Trophoblast cell (in vitro differentiated cells and primary cell): ENCODE measurements around the gene OR1A1.
"Not testable (repeated sequence)": the region's sequence is repeated elsewhere in the genome, so short reads cannot be mapped to it uniquely, and the experiment has no call there.

Source experiments
- DNase-seq, 2 donors: peaks; one replicate each; pipeline ENCODE4 v3.0.0-alpha.2; 2016
- H2AFZ ChIP-seq: 2 replicates; pipeline ENCODE4 v1.6.1; 2013; ENCODE audit warnings: low read length, moderate library complexity, mild to moderate bottlenecking; ENCODE audit not compliant: insufficient read depth, poor library complexity
- H2AK5ac ChIP-seq: 2 replicates; pipeline ENCODE4 v1.6.1; 2013; ENCODE audit warnings: mild to moderate bottlenecking, low read length
- H2BK120ac ChIP-seq: 2 replicates; pipeline ENCODE4 v1.6.1; 2013; ENCODE audit warnings: low read length, mild to moderate bottlenecking, moderate library complexity; ENCODE audit not compliant: insufficient read depth, poor library complexity
- H2BK12ac ChIP-seq: 2 replicates; pipeline ENCODE4 v1.6.1; 2013; ENCODE audit warnings: mild to moderate bottlenecking, low read length, moderate library complexity
- H2BK5ac ChIP-seq: 2 replicates; pipeline ENCODE4 v1.6.1; 2013; ENCODE audit warnings: low read length, low read depth, moderate library complexity, mild to moderate bottlenecking; ENCODE audit not compliant: poor library complexity
- H3K14ac ChIP-seq: 2 replicates; pipeline ENCODE4 v1.6.1; 2013; ENCODE audit warnings: mild to moderate bottlenecking, low read length
- H3K18ac ChIP-seq: 2 replicates; pipeline ENCODE4 v1.6.1; 2013; ENCODE audit warnings: mild to moderate bottlenecking, low read length
- H3K23ac ChIP-seq: 2 replicates; pipeline ENCODE4 v1.6.1; 2013; ENCODE audit warnings: low read length
- H3K27ac ChIP-seq: 2 replicates; pipeline ENCODE4 v1.5.1; 2013; ENCODE audit warnings: low read depth, mild to moderate bottlenecking, inconsistent platforms, low read length, moderate library complexity
- H3K27me3 ChIP-seq: 2 replicates; pipeline ENCODE4 v1.6.1; 2013; ENCODE audit warnings: inconsistent platforms, mild to moderate bottlenecking, low read length, moderate library complexity; ENCODE audit not compliant: insufficient read depth
- H3K36me3 ChIP-seq, 2 experiments: 1 replicate in 1 of 2; 2 replicates in 1 of 2; pipeline ENCODE4 v1.6.1; 2013; ENCODE audit warnings: low read length in 2 of 2, mild to moderate bottlenecking in 2 of 2, moderate library complexity in 1 of 2; ENCODE audit not compliant: insufficient read depth in 2 of 2, control insufficient read depth in 1 of 2
- H3K4ac ChIP-seq: 2 replicates; pipeline ENCODE4 v1.6.1; 2013; ENCODE audit warnings: low read depth, mild to moderate bottlenecking, low read length, moderate library complexity
- H3K4me1 ChIP-seq, 2 experiments: 1 replicate in 1 of 2; 2 replicates in 1 of 2; pipeline ENCODE4 v1.6.1; 2013; ENCODE audit warnings: low read length in 2 of 2, mild to moderate bottlenecking in 2 of 2, moderate library complexity in 1 of 2; ENCODE audit not compliant: insufficient read depth in 2 of 2, control insufficient read depth in 1 of 2
- H3K4me2 ChIP-seq: 2 replicates; pipeline ENCODE4 v1.6.1; 2013; ENCODE audit warnings: inconsistent platforms, mild to moderate bottlenecking, low read length, moderate library complexity
- H3K4me3 ChIP-seq: 2 replicates; pipeline ENCODE4 v1.5.1; 2013; ENCODE audit warnings: mild to moderate bottlenecking, low read depth, low read length, inconsistent platforms
- H3K79me1 ChIP-seq: one replicate; pipeline ENCODE4 v1.6.1; 2013; ENCODE audit warnings: low read length
- H3K79me2 ChIP-seq: 2 replicates; pipeline ENCODE4 v1.6.1; 2013; ENCODE audit warnings: low read length, mild to moderate bottlenecking; ENCODE audit not compliant: control insufficient read depth, insufficient read depth, poor library complexity
- H3K9ac ChIP-seq: 2 replicates; pipeline ENCODE4 v1.6.1; 2013; ENCODE audit warnings: mild to moderate bottlenecking, low read length
- H3K9me3 ChIP-seq: 2 replicates; pipeline ENCODE4 v1.6.1; 2013; ENCODE audit warnings: low read depth, mild to moderate bottlenecking, control low read depth, inconsistent platforms, low read length; ENCODE audit not compliant: insufficient read depth
- H4K12ac ChIP-seq: 2 replicates; pipeline ENCODE4 v1.6.1; 2013; ENCODE audit warnings: low read depth, mild to moderate bottlenecking, low read length, moderate library complexity
- H4K8ac ChIP-seq: 2 replicates; pipeline ENCODE4 v1.6.1; 2013; ENCODE audit warnings: low read depth, mild to moderate bottlenecking, low read length, moderate library complexity
- H4K91ac ChIP-seq: one replicate; pipeline ENCODE4 v1.6.1; 2013; ENCODE audit warnings: low read depth, mild to moderate bottlenecking, low read length, moderate library complexity
- WGBS: extraction: QIAGEN DNeasy Blood & Tissue Kit; methylation state at CpG from one replicate; pipeline ENCODE4 v1.1.7; 2013; ENCODE audit warnings: missing lambda C conversion rate; ENCODE audit not compliant: insufficient read length, insufficient coverage; ENCODE audit errors: extremely low coverage; 5-methylcytosine and 5-hydroxymethylcytosine counted together

The OR1A1 gene

GRCh38 chr17:3238685-3239084 is 31.2 kb downstream of the OR1A1 start:
- H3K4me1 ChIP-seq, H3K79me2 ChIP-seq, H3K9me3 ChIP-seq, H2BK120ac ChIP-seq, H3K4me2 ChIP-seq, H2AK5ac ChIP-seq, H3K23ac ChIP-seq, H3K79me1 ChIP-seq, H4K12ac ChIP-seq, H3K27me3 ChIP-seq, H2AFZ ChIP-seq, DNase-seq, H3K4me3 ChIP-seq, H3K36me3 ChIP-seq, H3K4ac ChIP-seq, H3K14ac ChIP-seq, H3K27ac ChIP-seq, H3K18ac ChIP-seq, H4K91ac ChIP-seq, H4K8ac ChIP-seq, H3K9ac ChIP-seq, H2BK5ac ChIP-seq, H2BK12ac ChIP-seq: not testable (repeated sequence)
- no CpG with 5 or more reads among the region's 2 CpGs for WGBS

DNA sequence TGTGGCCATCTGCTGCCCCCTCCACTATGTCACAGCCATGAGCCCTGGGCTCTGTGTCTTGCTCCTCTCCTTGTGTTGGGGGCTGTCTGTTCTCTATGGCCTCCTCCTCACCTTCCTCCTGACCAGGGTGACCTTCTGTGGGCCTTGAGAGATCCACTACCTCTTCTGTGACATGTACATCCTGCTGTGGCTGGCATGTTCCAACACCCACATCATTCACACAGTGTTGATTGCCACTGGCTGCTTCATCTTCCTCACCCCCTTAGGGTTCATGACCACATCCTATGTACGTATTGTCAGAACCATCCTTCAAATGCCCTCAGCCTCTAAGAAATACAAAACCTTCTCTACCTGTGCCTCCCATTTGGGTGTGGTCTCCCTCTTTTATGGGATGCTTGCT is 33.6 kb downstream of the OR1A1 start:
- H2AK5ac ChIP-seq, H3K79me2 ChIP-seq, H2BK120ac ChIP-seq, H3K9ac ChIP-seq, H4K8ac ChIP-seq, H2BK12ac ChIP-seq, H4K12ac ChIP-seq, H3K4ac ChIP-seq, DNase-seq, H3K4me1 ChIP-seq, H4K91ac ChIP-seq, H3K36me3 ChIP-seq, H3K79me1 ChIP-seq, H3K18ac ChIP-seq, H3K27ac ChIP-seq, H3K23ac ChIP-seq, H2BK5ac ChIP-seq, H3K27me3 ChIP-seq, H2AFZ ChIP-seq, H3K4me3 ChIP-seq, H3K9me3 ChIP-seq, H3K14ac ChIP-seq, H3K4me2 ChIP-seq: not testable (repeated sequence)
- WGBS, result no CpG with 5 or more reads among the region's 1 CpG

GRCh38 chr17:3244841-3245240 is 37.4 kb downstream of the OR1A1 start:
- H2BK5ac ChIP-seq, H3K27ac ChIP-seq, H4K12ac ChIP-seq, DNase-seq, H2AFZ ChIP-seq, H4K91ac ChIP-seq, H3K14ac ChIP-seq, H3K27me3 ChIP-seq, H3K79me2 ChIP-seq, H3K79me1 ChIP-seq, H3K4me2 ChIP-seq, H3K4me1 ChIP-seq, H2AK5ac ChIP-seq, H2BK120ac ChIP-seq, H3K4me3 ChIP-seq, H3K36me3 ChIP-seq, H2BK12ac ChIP-seq, H3K18ac ChIP-seq, H3K23ac ChIP-seq, H3K9ac ChIP-seq, H4K8ac ChIP-seq, H3K4ac ChIP-seq, H3K9me3 ChIP-seq: not testable (repeated sequence)
- WGBS, result no CpG with 5 or more reads among the region's 1 CpG

DNA sequence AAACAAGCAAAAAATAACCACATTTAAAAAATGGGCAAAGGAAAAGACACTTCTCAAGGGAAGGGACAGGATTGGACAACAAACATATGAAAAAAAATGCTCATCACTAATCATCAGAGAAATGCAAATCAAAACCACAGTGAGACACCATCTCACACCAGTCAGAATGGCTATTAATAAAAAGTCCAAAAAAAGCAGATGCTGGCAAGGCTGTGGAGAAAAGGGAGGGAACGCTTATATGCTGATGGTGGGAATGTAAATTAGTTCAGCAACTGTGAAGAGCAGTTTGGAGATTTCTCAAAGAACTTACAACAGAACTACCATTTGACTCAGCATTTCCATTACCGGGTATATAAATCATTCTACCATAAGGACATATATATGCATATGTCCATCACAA is 41.5 kb downstream of the OR1A1 start:
- no CpG with 5 or more reads among the region's 2 CpGs for WGBS
- not testable (repeated sequence) for H3K79me2 ChIP-seq, H4K91ac ChIP-seq, H3K4me1 ChIP-seq, H2BK5ac ChIP-seq, H3K79me1 ChIP-seq, H4K12ac ChIP-seq, H3K4me3 ChIP-seq, H3K23ac ChIP-seq, H3K4ac ChIP-seq, H3K4me2 ChIP-seq, H2AK5ac ChIP-seq, H2BK12ac ChIP-seq, DNase-seq, H4K8ac ChIP-seq, H3K18ac ChIP-seq, H3K27ac ChIP-seq, H3K9me3 ChIP-seq, H3K36me3 ChIP-seq, H3K9ac ChIP-seq, H3K27me3 ChIP-seq, H2BK120ac ChIP-seq, H3K14ac ChIP-seq, H2AFZ ChIP-seq
